GM19043 (cell line): ENCODE measurements around the gene LGALSL.

Experiments
- ATAC-seq: cut with Tn5 transposase; IDR thresholded peaks from one replicate; pipeline ENCODE4 v1.9.1; 2021; ENCODE audit warnings: low read depth; ENCODE audit not compliant: unreplicated experiment

Gene LGALSL

DNA sequence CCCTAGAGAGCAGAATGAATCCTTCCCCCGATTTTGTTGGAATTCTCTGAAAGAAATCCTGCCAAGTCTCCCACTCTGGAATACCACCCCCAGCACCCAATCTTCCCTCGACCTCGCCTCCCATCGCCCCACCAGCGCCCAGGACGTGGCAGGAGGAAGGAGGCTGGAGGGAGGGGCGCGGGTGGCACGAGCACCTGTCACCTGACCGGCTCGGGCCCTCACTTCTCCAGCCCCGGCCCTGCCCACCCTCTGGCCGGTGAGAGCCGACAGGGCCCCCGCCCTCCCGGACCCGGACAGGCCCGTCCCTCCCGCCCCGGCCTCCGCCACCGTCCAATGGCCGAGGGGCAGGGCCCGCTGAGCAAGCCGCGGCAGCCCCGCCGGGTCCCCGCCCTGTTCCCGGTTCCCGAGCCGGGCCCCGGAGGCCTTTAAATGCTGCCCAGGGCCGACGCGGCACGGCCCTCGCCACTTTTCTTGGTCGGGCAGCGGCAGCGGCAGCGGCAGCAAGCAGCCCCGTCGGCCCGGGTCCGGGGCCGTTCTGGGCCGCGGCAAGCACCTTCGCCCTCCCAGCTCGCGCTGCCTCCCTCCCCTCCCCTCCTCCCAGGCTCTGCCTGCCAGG is at the start of gene LGALSL:
LGALSL (plus strand) TSS at position 393 of the 616 bp plus-strand sequence. CDS start 384 bp downstream, outside the sequence.
- ATAC-seq, result peak; percentile 54

GRCh38 chr2:64404743-64405142 is 49.2 kb upstream of the LGALSL start:
- ATAC-seq, result no peak

GRCh38 chr2:64405581-64406406 is 48.2 kb upstream of the LGALSL start:
- ATAC-seq, result no peak

DNA sequence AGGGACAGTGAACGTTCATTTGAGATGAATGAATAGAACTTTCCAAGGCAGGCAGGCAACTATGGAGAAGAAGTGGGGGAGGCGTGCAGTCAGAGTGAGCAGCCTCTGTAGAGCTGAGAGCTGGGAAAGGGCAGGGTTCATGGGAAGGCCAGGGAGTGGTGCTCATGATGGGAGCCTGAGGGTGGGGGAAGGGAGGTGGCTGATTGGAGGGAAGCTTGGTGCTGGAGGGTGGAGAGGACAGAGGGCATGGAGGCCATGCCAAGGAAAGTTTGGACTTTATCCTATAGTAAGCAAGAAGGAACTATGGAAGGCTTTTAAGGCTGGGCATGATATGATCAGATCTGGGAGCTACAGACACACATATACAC is 47.6 kb upstream of the LGALSL start:
- ATAC-seq, result no peak

GRCh38 chr2:64408031-64408430 is 45.9 kb upstream of the LGALSL start:
- ATAC-seq, result no peak

GRCh38 chr2:64410671-64411070 is 43.3 kb upstream of the LGALSL start:
- no peak for ATAC-seq

DNA sequence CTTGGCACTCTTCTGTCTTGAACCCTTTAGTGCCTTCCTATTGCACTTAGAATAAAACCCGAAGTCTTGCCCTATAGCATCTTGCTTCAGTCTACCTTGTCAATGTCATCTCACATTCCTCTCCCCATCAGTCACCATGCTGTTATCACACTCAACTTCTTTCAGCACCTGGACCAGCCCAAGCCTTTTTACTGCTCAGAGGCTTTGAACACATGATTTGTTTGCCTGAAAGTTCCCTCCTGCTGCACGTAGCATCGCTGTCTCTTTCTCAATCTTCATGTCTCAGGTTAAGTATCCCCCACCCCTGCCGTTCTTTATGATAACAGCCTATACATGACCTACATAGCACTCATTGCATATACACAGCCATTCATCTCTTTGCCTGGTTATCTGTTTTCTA is 41.3 kb upstream of the LGALSL start:
- ATAC-seq, result no peak

DNA sequence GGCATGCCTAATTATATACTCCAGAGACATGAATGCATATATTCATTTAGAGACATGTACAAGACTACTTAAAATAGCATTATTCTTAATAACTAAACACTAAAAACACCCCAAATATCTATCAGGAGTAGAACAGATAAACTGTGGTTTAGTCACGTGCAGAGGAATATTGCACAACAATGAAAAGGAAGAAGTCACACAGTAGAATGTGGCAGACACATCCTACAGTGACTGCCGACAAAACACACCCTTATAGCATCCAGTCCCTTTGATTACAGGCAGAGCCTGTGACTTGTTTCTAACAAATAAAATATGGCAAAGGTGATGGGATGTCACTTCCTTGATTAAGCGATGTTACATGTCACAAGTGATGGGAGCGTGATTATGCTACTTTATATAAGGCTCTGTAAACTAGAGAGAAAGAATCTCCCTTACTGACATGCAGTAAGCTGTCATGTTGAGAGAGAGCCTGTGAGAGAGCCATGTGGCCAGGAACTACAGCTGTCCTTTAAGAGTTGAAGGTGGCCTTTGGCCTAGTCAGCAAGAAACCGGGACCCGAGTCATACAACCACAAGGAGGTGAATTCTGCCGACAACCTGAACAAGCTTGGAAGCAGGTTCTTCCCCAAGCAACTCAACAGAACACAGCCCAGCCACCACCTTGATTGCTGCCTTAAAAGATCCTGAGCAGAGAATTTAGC is 39.1 kb upstream of the LGALSL start:
- no peak for ATAC-seq

- no peak for ATAC-seq
Measured at GRCh38 chr2:64417624-64418023, 36.3 kb upstream of the LGALSL start.

DNA sequence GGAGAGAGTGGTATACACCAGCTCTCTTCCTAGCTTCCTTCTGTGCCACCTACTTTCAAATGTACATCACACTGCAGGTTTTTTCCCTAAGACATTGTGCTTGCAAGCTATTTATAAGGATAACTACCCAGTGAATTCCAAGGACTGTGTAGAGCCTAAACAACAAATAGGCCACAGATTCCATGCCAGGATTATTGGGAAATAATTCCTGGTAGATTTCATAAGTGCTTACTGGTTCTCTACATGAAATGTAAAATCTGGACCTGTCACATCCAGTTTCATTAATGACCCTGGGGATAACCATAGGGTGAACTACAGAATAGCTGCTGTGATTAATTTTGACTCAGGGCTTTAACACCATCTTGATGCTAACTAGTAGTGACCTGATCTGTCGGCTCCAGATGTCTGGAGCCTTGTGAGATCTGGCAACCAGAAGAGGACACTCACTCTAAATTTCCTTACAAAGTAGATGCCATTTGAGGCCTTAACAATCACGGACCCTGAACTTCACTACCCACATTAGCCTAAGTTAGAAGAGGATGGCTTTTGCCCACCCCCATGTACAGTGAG is 34.3 kb upstream of the LGALSL start:
- no peak for ATAC-seq

DNA sequence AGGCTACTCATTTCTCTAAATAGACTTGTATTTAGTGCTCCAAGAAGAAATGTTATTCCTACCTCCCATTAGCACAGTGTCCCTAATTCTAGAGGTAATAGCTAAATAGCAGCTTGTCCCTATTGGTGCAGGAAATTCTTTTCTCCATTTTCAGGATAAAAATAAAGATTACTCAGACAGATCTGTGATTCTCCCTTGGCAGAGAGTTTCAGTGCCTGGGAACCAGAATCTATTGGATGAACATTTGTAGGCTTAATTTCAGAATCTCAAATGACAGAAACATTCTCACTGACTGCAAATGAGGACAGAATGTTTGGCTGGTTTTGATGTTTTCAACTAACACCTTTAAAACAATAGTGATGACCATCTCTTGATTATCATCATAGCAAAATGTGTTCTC is 33.3 kb upstream of the LGALSL start:
- ATAC-seq, result no peak

DNA sequence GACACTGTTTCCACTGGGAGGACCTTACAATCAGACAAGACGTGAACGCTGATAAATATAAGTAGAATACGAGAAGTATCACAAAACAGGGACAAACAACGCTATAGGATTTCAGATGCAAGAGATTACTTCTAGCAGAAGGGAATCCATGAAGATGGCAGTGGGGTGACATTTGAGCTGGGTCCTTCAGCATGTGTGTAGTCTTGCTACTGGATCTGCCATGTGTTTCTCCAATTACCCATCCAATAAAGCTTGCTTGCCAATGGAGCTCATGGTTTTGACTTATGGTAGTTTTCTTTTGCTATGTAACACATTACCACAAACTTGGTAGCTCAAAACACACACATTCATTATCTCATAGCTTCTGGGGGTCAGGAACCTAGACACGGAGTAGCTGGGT is 32.8 kb upstream of the LGALSL start:
- ATAC-seq, result no peak

GRCh38 chr2:64422466-64422865 is 31.5 kb upstream of the LGALSL start:
- ATAC-seq, result no peak

GRCh38 chr2:64423303-64423702 is 30.7 kb upstream of the LGALSL start:
- no peak for ATAC-seq

DNA sequence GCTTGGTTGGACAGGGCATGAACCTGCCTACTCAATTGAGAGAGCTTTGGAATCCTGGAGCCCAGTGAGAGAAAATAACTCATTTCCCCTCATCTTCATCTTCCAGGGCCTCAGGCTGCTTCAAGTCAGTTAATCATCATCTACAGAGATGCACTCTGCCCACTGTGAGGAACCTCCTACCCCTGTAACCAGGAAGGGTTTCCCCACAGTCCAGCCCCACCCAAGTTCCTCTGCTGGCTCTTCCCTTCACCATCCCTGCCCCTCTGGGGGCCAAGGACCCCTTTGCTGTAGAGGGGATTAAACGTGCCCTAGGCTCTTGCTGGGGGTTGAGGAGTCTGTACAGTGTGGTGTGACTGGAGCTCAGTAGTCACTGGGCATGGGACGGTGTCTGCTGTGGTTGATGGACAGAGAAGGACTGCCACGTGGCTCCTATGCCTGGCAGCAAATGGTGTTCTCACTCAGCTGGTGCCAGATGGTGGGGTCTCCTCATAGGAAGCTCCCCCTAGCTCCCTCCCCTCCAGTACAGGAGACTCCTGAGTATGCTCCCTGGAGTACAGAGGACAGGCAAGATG is 29.5 kb upstream of the LGALSL start:
- no peak for ATAC-seq

GRCh38 chr2:64426183-64426952 is 27.6 kb upstream of the LGALSL start:
- ATAC-seq, result no peak

- ATAC-seq, result no peak
Measured at GRCh38 chr2:64434039-64434657, 19.8 kb upstream of the LGALSL start.

GRCh38 chr2:64437883-64438282 is 16.1 kb upstream of the LGALSL start:
- ATAC-seq, result no peak

DNA sequence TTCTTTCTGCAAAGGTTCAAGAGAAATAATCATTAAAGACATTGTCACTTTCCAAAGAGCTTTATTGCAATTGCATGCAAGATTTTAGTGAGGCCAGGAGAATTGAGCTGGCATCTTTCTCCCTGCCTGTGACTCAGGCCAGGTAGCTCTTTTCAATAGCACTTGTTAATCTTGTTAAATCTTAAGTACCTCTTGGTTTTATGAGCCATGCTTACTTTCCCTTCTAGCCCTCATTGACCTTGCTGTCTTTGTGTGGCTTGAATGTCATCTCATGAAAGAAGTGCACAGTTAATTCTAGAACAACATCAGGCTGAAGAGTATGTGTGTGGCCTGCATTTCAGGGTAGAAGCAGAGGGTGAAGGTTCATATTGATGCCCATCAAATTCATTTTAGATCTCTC is 14.8 kb upstream of the LGALSL start:
- ATAC-seq, result no peak

- no peak for ATAC-seq
Measured at GRCh38 chr2:64440843-64441242, 13.1 kb upstream of the LGALSL start.
